IMR-90 (cell line): ENCODE results near the gene ATP2A3. TPM values are rescaled to one million over a fixed set of nuclear protein-coding genes. Genes with fewer than 3 reads are reported as not detected.
A peak's percentile ranks its signal among the peaks of the same experiment; 100 is the strongest.

Experiments used
- ATAC-seq: fragments of 200-7000 bp; cut with Tn5 transposase; 2 replicates; pipeline ENCODE4 v1.9.1; 2020; ENCODE audit warnings: low read depth, mild to moderate bottlenecking, moderate library complexity
- BruUV-seq: library from RNA; stranded (reverse); fragments of 400-500 nt; replicated peaks from 2 replicates; lab custom pipeline; 2021; lab: Mats Ljungman, UMichigan
- CTCF ChIA-PET: fragments of 300-600 bp; formaldehyde crosslinking; extraction: SDS; loops from one replicate; lab custom pipeline; 2021; ENCODE audit warnings: antibody characterized with exemption; lab: Yijun Ruan, JAX
- POLR2A ChIA-PET: fragments of 300-600 bp; sonication (Branson Sonifier 250); formaldehyde crosslinking; loops from one replicate; lab custom pipeline; 2022; ENCODE audit warnings: antibody characterized with exemption; ENCODE audit not compliant: unreplicated experiment; lab: Charles Lee
- DNase-seq: peaks from one replicate; pipeline ENCODE4 v3.0.0; 2013
- H2AFZ ChIP-seq: replicated peaks from 2 replicates; pipeline ENCODE3; 2013; ENCODE audit warnings: low read length, mild to moderate bottlenecking; ENCODE audit not compliant: poor library complexity
- H2AK5ac ChIP-seq: 2 replicates; pipeline ENCODE4 v1.6.1; 2013; ENCODE audit warnings: low read depth, low read length, inconsistent platforms
- H2AK9ac ChIP-seq: replicated peaks from 2 replicates; pipeline ENCODE3; 2013; ENCODE audit warnings: mild to moderate bottlenecking, low read depth, low read length, moderate library complexity; ENCODE audit not compliant: poor library complexity
- H2BK120ac ChIP-seq: 2 replicates; pipeline ENCODE4 v1.6.1; 2013; ENCODE audit warnings: low read depth, low read length, inconsistent platforms
- H2BK15ac ChIP-seq: 3 replicates; pipeline ENCODE4 v1.6.1; 2013; ENCODE audit warnings: low read depth, low read length, inconsistent platforms
- H2BK20ac ChIP-seq: 2 replicates; pipeline ENCODE4 v1.6.1; 2013; ENCODE audit warnings: low read depth, mild to moderate bottlenecking, inconsistent platforms, low read length, moderate library complexity
- H2BK5ac ChIP-seq: 2 replicates; pipeline ENCODE4 v1.6.1; 2013; ENCODE audit warnings: mild to moderate bottlenecking, low read depth, low read length, inconsistent platforms; ENCODE audit not compliant: poor library complexity, severe bottlenecking
- H3K14ac ChIP-seq: replicated peaks from 2 replicates; pipeline ENCODE4 v1.6.1; 2013; ENCODE audit warnings: low read depth, low read length, inconsistent platforms
- H3K18ac ChIP-seq: 2 replicates; pipeline ENCODE4 v1.6.1; 2013; ENCODE audit warnings: low read depth, low read length, control low read depth
- H3K23ac ChIP-seq: 2 replicates; pipeline ENCODE4 v1.6.1; 2013; ENCODE audit warnings: low read depth, low read length, inconsistent platforms
- H3K27ac ChIP-seq: 2 replicates; pipeline ENCODE4 v1.5.1; 2013; ENCODE audit warnings: mild to moderate bottlenecking, control low read depth, low read length; ENCODE audit not compliant: insufficient read depth
- H3K27me3 ChIP-seq: 2 replicates; pipeline ENCODE4 v1.6.1; 2013; ENCODE audit warnings: low read length; ENCODE audit not compliant: control insufficient read depth, insufficient read depth
- H3K36me3 ChIP-seq: 2 replicates; pipeline ENCODE4 v1.6.1; 2013; ENCODE audit warnings: low read length, mixed read lengths; ENCODE audit not compliant: control insufficient read depth, insufficient read depth
- H3K4ac ChIP-seq: 2 replicates; pipeline ENCODE4 v1.6.1; 2013; ENCODE audit warnings: low read depth, low read length, inconsistent platforms
- H3K4me1 ChIP-seq: 2 replicates; pipeline ENCODE4 v1.6.1; 2013; ENCODE audit warnings: low read length, mixed read lengths; ENCODE audit not compliant: control insufficient read depth, insufficient read depth
- H3K4me2 ChIP-seq: 2 replicates; pipeline ENCODE4 v1.6.1; 2013; ENCODE audit warnings: low read depth, mild to moderate bottlenecking, control low read depth, low read length, moderate library complexity
- H3K4me3 ChIP-seq: 2 replicates; pipeline ENCODE4 v1.5.1; 2013; ENCODE audit warnings: low read depth, mild to moderate bottlenecking, control low read depth, low read length, moderate library complexity; ENCODE audit not compliant: insufficient read depth
- H3K56ac ChIP-seq: 2 replicates; pipeline ENCODE4 v1.6.1; 2013; ENCODE audit warnings: low read length, inconsistent platforms; ENCODE audit not compliant: insufficient read depth; ENCODE audit errors: extremely low read depth
- H3K79me1 ChIP-seq, 2 experiments: 2 replicates each; pipeline ENCODE4 v1.6.1; 2013; ENCODE audit warnings: low read length in 2 of 2, inconsistent platforms in 1 of 2, low read depth in 1 of 2
- H3K9ac ChIP-seq: 2 replicates; pipeline ENCODE4 v1.6.1; 2013; ENCODE audit warnings: low read depth, low read length, control low read depth
- H3K9me1 ChIP-seq: 2 replicates; pipeline ENCODE4 v1.6.1; 2013; ENCODE audit warnings: low read length, inconsistent platforms; ENCODE audit not compliant: insufficient read depth
- H3K9me3 ChIP-seq: 2 replicates; pipeline ENCODE4 v1.6.1; 2013; ENCODE audit warnings: low read length; ENCODE audit not compliant: control insufficient read depth, insufficient read depth
- H4K20me1 ChIP-seq: 2 replicates; pipeline ENCODE4 v1.6.1; 2013; ENCODE audit warnings: low read length, inconsistent platforms; ENCODE audit not compliant: insufficient read depth
- H4K5ac ChIP-seq: 2 replicates; pipeline ENCODE4 v1.6.1; 2013; ENCODE audit warnings: mild to moderate bottlenecking, low read depth, low read length, control low read depth
- H4K8ac ChIP-seq, 2 experiments: 2 replicates each; pipeline ENCODE4 v1.6.1; 2013; ENCODE audit warnings: low read depth in 2 of 2, low read length in 2 of 2, control low read depth in 1 of 2, inconsistent platforms in 1 of 2
- H4K91ac ChIP-seq: 2 replicates; pipeline ENCODE4 v1.6.1; 2013; ENCODE audit warnings: low read depth, low read length, inconsistent platforms; ENCODE audit not compliant: insufficient read depth
- CHD1 ChIP-seq: IDR thresholded peaks from 2 replicates; pipeline ENCODE4 v1.6.1; 2012; ENCODE audit warnings: low read depth, low read length, improper control_type of control experiment
- FOS ChIP-seq: fragments of 150-350 bp; IDR thresholded peaks from 2 replicates; pipeline ENCODE4 v1.6.1; 2016; ENCODE audit warnings: low read depth, low read length
- MAZ ChIP-seq: IDR thresholded peaks from 2 replicates; pipeline ENCODE4 v1.6.1; 2012; ENCODE audit warnings: low read depth, mild to moderate bottlenecking, low read length, improper control_type of control experiment, moderate library complexity, borderline replicate concordance
- MXI1 ChIP-seq: IDR thresholded peaks from 2 replicates; pipeline ENCODE4 v1.6.1; 2012; ENCODE audit warnings: low read depth, mild to moderate bottlenecking, low read length, moderate library complexity, borderline replicate concordance
- POLR2A ChIP-seq: IDR thresholded peaks from 2 replicates; pipeline ENCODE4 v1.6.1; 2012; ENCODE audit warnings: mild to moderate bottlenecking, low read depth, low read length
- RCOR1 ChIP-seq: IDR thresholded peaks from 2 replicates; pipeline ENCODE4 v1.6.1; 2012; ENCODE audit warnings: mild to moderate bottlenecking, low read length, improper control_type of control experiment; ENCODE audit not compliant: insufficient replicate concordance
- SMC3 ChIP-seq: fragments of 150-350 bp; IDR thresholded peaks from 2 replicates; pipeline ENCODE4 v1.6.1; 2016; ENCODE audit warnings: low read depth, mild to moderate bottlenecking, antibody characterized with exemption, low read length, moderate library complexity
- whole genome bisulfite sequencing, 2 experiments: methylation state at CpG; one replicate each; pipeline versions ENCODE4 v1.1.5 to v1.1.7; 2013; ENCODE audit warnings: missing lambda C conversion rate in 2 of 2; ENCODE audit not compliant: insufficient read length in 1 of 2; ENCODE audit errors: extremely low coverage in 2 of 2; 5-methylcytosine and 5-hydroxymethylcytosine counted together
- dilution Hi-C: fragments of 300-500 bp; cut with HindIII; formaldehyde crosslinking; loops from one replicate; pipeline ENCODE4 v1.14.3; 2018; ENCODE audit warnings: low sequenced_read_pairs; ENCODE audit not compliant: unreplicated experiment
- in situ Hi-C: fragments of 300-500 bp; cut with MboI; formaldehyde crosslinking; loops from 3 replicates; pipeline ENCODE4 v1.14.3; 2019; ENCODE audit warnings: low sequenced_read_pairs, inconsistent platforms, mixed read lengths
- intact Hi-C: fragments of 100-400 bp; cut with micrococcal nuclease; formaldehyde crosslinking; loops from 2 replicates; pipeline ENCODE4 v1.10.0; 2022
- polyA plus RNA-seq, 3 experiments: library from polyadenylated mRNA; depleted of rRNA; stranded (reverse); fragments of >200 nt; gene quantifications; 2 replicates each; pipeline ENCODE4 v1.2.3, GENCODE V29; 2012; ENCODE audit warnings: low replicate concordance in 1 of 3
- total RNA-seq: library from RNA; depleted of rRNA; stranded (reverse); fragments of >200 nt; gene quantifications from 2 replicates; pipeline ENCODE4 v1.2.3, GENCODE V29; 2012

ATP2A3 gene
- total and polyA plus RNA-seq, 2 of the 4 experiments (the other 2 are of a cell fraction) = 0.18 to 0.63 TPM

GRCh38 chr17:3885970-3886369 is 78.3 kb downstream of the ATP2A3 start:
- ATAC-seq = peak; percentile 69

More at GRCh38 chr17:3885970-3886369, 78.3 kb downstream of the ATP2A3 start:
- Histone ChIP-seq H3K56ac (no peak overlapping the region), H3K14ac (no peak overlapping the region), H3K9me1 (peaks cover 15% of the 10 kb centered on the region), H4K5ac (no peak overlapping the region), H2AK5ac (no peak overlapping the region), H3K79me1 (peaks cover 14 to 45% of the 10 kb centered on the region in 2 experiments; a peak in 3 of 4 replicates), H2AFZ (peak overlapping the region; percentile 2), H3K36me3 (peaks cover 7% of the 10 kb centered on the region; the same call in 1 of the 2 replicates), H2BK15ac (no peak overlapping the region), H2AK9ac (peak overlapping the region; percentile 28), H2BK20ac (no peak overlapping the region), H3K4me1 (peaks cover 38% of the 10 kb centered on the region), H3K9ac (no peak overlapping the region), H3K27ac (0 out of 2 replicates have a peak overlapping the region, but pooled peaks have one; percentile 1), H3K4me2 (no peak overlapping the region), H3K18ac (no peak overlapping the region), H4K8ac (no peak overlapping the region), H4K20me1 (no peaks in the 10 kb centered on the region), H3K4ac (peak overlapping the region; percentile 52; the same call in 1 of the 2 replicates), H2BK5ac (no peak overlapping the region), H2BK120ac (no peak overlapping the region), H3K23ac (no peak overlapping the region), H3K4me3 (no peak overlapping the region), H3K27me3 (no peaks in the 10 kb centered on the region), H3K9me3 (no peaks in the 10 kb centered on the region), H4K91ac (no peak overlapping the region; the same call in 1 of the 2 replicates)
- DNase-seq = peak; percentile 70
- no TSS peak for BruUV-seq
- ChIA-PET CTCF (interaction anchor here (1.1 to 2.4 kb wide), 3 partner anchors 28 to 148 kb away, joined by 3 to 6 read pairs (median 5); no protein-coding TSS in a partner anchor), POLR2A (no interaction called here)
- dilution Hi-C loops = no loop called here
- intact Hi-C loops = no loop called here
- in situ Hi-C loops = no loop called here
- 43% methylated on average over 2 of the region's 4 CpGs; no CpG with 5 or more reads in 1 of the 2 experiments for WGBS, 2 experiments
- TF ChIP-seq FOS (peak; percentile 44), CHD1 (no peak), RCOR1 (peak; percentile 62), SMC3 (peak; percentile 4; the same call in 1 of the 2 replicates), MAZ (peak; percentile 26; the same call in 1 of the 2 replicates), POLR2A (no peak), MXI1 (peak; percentile 61; the same call in 1 of the 2 replicates)
